Mucosa of rectum (tissue), 2 donors: ENCODE data around the gene PPP3CA.

Experiments
- H3K27ac ChIP-seq, 2 donors: one replicate each; pipeline ENCODE4 v1.7.0; 2013; ENCODE audit warnings: inconsistent platforms in 2 of 2, low read depth in 2 of 2, low read length in 2 of 2
- H3K27me3 ChIP-seq, 2 donors: one replicate each; pipeline ENCODE4 v1.7.0; 2013; ENCODE audit warnings: low read length in 2 of 2; ENCODE audit not compliant: control insufficient read depth in 2 of 2, insufficient read depth in 2 of 2
- H3K36me3 ChIP-seq, 2 donors: one replicate each; pipeline ENCODE4 v1.7.0; 2013; ENCODE audit warnings: low read length in 2 of 2; ENCODE audit not compliant: control insufficient read depth in 2 of 2, insufficient read depth in 2 of 2
- H3K4me1 ChIP-seq, 2 donors: one replicate each; pipeline ENCODE4 v1.7.0; 2013; ENCODE audit warnings: low read length in 2 of 2, mild to moderate bottlenecking in 1 of 2; ENCODE audit not compliant: control insufficient read depth in 2 of 2, insufficient read depth in 2 of 2
- H3K4me3 ChIP-seq, 2 donors: one replicate each; pipeline ENCODE4 v1.7.0; 2013; ENCODE audit warnings: low read length in 2 of 2
- H3K9ac ChIP-seq, 2 donors: one replicate each; pipeline ENCODE4 v1.7.0; 2013; ENCODE audit warnings: low read length in 2 of 2, low read depth in 1 of 2, mild to moderate bottlenecking in 1 of 2
- H3K9me3 ChIP-seq, 2 donors: one replicate each; pipeline ENCODE4 v1.7.0; 2013; ENCODE audit warnings: low read length in 2 of 2; ENCODE audit not compliant: control insufficient read depth in 2 of 2
- donor health status: healthy.
- donor health status: Normal muscosa, but diverticular disease.

The PPP3CA gene

DNA sequence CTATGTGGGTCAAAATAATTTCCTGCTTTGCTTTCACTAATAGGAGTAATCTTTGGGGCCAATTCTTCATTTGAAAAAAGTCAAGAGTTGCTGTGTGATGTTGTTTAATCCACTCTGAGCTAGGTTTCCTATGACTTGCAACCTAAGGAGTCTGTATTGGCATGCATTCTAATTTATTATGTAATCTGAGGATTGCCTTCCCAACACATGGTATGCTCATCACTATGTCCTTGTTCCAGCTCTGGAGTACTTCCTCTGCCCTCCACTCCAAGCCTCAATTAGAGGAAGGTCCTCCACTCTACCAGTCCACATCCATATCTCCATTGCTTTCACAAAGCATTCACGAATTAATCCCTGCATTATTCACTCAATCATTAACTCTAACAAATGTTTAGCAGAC is 56.1 kb downstream of the PPP3CA start:
- H3K4me1 ChIP-seq, result peaks cover 3 to 4% of the 10 kb centered on the region in 2 donors
- H3K36me3 ChIP-seq, result no peaks in the 10 kb centered on the region
- no peak overlapping the region for H3K4me3 ChIP-seq
- no peak overlapping the region for H3K9ac ChIP-seq
- H3K9me3 ChIP-seq, result no peaks in the 10 kb centered on the region
- H3K27me3 ChIP-seq, result no peaks in the 10 kb centered on the region
- no peak overlapping the region for H3K27ac ChIP-seq

DNA sequence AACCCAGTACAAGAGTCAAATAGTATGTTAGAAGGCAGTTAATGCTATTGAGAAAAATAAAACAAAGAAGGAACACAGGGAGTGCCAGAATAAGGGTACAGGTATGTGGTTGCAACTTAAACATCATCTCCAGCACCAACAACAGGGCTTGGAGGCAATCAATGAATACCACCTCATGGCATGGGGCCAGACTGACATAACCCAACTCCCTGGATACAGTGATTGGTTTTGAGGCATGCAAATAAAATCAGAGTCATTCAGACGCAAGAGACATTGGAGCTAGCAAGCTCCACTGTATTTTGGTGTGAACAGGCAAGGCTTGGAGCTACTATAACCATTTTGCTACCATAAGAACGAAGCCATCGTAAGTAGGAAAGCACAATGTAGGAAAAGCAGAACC is 56.7 kb downstream of the PPP3CA start:
- Histone ChIP-seq H3K9ac (no peak overlapping the region), H3K27ac (no peak overlapping the region), H3K4me3 (no peak overlapping the region), H3K4me1 (peaks cover 3 to 4% of the 10 kb centered on the region in 2 donors), H3K27me3 (no peaks in the 10 kb centered on the region), H3K36me3 (no peaks in the 10 kb centered on the region), H3K9me3 (no peaks in the 10 kb centered on the region)

DNA sequence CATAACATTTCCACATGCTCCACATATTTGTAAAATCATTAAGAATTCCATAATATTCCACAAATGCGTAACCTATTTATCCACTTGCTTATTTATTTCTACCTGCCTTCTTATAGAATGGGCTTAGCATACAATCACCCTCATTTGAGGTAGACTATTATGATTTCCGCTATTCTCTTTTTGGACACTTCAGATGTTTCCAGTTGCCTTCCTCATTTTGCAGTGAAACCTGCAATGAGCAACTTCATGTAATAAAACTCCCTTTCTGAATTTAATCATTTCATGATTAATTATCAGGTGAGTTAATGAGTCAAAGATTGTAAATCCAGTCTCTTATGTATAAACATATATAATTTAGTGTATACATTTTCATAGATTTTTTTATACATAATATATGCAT is 58.0 kb downstream of the PPP3CA start:
- no peak overlapping the region for H3K27ac ChIP-seq
- H3K9me3 ChIP-seq, result no peaks in the 10 kb centered on the region
- H3K9ac ChIP-seq, result no peak overlapping the region
- H3K4me1 ChIP-seq, result peaks cover 3 to 4% of the 10 kb centered on the region in 2 donors
- no peak overlapping the region for H3K4me3 ChIP-seq
- H3K36me3 ChIP-seq, result no peaks in the 10 kb centered on the region
- no peaks in the 10 kb centered on the region for H3K27me3 ChIP-seq

DNA sequence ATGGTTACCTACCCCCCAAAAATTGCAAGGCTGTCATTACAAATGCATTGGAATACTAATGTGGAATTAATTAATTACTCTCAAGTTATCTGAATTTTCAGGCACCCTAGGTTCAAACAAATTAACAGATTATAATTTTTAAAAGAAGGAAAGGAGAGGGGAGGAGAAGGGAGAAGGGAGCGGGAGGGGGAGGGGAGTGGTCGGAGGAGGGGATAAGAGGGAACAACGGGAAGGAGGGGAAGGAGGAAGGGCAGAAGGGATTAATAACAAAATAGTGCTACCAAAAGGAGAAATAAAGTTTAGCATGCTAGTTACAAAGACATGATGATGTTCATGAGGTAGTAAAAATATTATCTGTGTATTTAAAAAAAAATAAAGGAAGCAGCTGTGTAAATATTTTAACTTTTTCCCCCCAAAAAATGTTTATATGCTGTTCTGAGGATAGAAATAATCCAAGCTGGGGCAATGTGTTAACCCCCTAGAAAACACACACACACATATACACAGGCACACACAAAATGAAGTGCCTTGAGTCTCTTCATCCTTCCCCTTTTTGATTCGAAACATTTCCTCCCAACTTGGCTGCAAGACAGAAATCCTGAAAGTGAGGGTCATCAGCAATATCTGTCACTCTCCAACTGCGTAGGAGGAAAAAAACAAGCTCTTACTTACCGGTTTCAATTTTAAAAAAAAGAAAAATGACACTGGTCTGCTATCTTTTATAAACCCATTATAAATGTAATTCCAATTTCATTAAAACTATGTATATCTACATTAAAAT is 58.8 kb downstream of the PPP3CA start:
- Histone ChIP-seq H3K4me3 (no peak overlapping the region), H3K4me1 (peaks cover under 1 to 3% of the 10 kb centered on the region in 2 donors), H3K9ac (no peak overlapping the region), H3K27ac (no peak overlapping the region), H3K36me3 (no peaks in the 10 kb centered on the region), H3K27me3 (no peaks in the 10 kb centered on the region), H3K9me3 (no peaks in the 10 kb centered on the region)

DNA sequence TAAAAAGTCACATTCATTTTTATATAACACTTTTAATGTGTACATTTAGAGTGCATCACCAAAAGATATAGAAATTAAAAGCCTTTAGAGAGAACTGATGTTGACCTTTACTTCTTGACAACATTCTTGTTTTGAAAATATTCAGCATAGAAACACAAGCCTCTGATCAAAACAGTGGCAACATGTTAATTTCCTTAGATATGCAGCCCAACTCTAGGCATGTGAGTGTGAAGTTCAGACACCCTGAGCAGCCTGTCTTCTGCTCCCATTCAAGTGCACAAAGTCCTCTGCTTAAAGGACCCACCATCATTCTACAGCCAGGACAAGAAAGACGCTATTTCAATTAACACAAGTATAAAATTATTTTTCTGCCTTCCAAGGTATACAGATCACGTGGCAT is 60.0 kb downstream of the PPP3CA start:
- Histone ChIP-seq H3K27ac (no peak overlapping the region), H3K9me3 (no peaks in the 10 kb centered on the region), H3K36me3 (no peaks in the 10 kb centered on the region), H3K9ac (no peak overlapping the region), H3K4me3 (no peak overlapping the region), H3K27me3 (no peaks in the 10 kb centered on the region), H3K4me1 (peaks cover 0 to 3% of the 10 kb centered on the region in 2 donors)

DNA sequence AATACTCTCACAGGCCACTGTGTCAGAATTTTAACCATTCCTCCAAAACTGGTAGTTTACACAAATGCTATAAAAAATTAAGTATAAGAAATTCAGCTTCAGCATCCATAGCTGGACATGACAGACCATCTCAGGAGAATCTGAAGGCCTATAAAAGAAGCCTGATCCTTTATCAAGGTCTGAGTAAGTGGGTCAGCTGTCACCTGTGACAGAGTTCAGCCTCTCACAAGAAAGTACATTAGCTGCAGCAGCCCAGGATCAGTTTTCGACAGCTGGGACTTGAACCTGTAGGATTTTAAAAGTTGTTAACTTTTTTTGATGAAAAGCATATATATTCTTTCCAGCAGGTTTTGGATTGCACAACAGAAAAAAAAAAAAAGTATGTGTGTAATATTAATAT is 60.7 kb downstream of the PPP3CA start:
- H3K27me3 ChIP-seq, result no peaks in the 10 kb centered on the region
- H3K9me3 ChIP-seq, result no peaks in the 10 kb centered on the region
- H3K27ac ChIP-seq, result no peak overlapping the region
- peaks cover 0 to 3% of the 10 kb centered on the region in 2 donors for H3K4me1 ChIP-seq
- no peak overlapping the region for H3K4me3 ChIP-seq
- no peak overlapping the region for H3K9ac ChIP-seq
- H3K36me3 ChIP-seq, result no peaks in the 10 kb centered on the region

DNA sequence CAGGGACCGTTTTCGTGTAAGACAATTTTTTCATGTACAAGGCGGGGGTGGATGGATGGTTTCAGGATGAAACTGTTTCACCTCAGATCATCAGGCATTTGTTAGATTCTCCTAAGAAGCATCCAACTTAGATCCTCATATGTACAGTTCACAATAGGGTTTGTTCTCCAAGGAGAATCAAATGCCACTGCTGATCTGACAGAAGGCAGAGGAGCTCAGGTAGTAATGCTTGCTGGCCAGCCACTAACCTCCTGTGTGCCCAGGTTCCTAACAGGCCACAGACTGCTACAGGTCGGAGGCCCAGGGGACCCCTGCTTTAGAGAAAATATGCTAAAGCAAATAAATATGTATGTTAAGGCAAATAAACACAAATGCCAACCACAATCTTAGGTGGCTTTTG is 61.3 kb downstream of the PPP3CA start:
- Histone ChIP-seq H3K4me3 (no peak overlapping the region), H3K9me3 (no peaks in the 10 kb centered on the region), H3K9ac (no peak overlapping the region), H3K36me3 (no peaks in the 10 kb centered on the region), H3K4me1 (peaks cover 0 to 3% of the 10 kb centered on the region in 2 donors), H3K27ac (no peak overlapping the region), H3K27me3 (no peaks in the 10 kb centered on the region)

DNA sequence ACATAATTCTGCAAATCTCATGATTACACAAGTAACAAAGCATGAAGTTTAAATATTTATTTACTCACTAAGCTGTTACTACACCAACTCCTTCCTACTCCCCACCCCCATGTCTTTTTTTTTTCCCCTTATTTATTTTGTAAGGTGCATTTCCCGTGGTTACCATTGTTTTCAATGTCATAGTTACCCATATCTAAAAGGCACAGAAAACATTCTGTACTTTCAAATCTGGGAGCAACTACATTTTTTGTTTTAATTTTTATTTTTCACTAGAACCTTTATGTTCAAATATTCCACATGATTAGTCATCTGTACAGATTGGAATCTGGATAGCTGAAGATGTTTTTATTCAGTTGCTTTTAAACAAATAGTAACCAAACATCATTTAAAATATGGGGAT is 62.8 kb downstream of the PPP3CA start:
- H3K27me3 ChIP-seq, result no peaks in the 10 kb centered on the region
- H3K4me3 ChIP-seq, result no peak overlapping the region
- H3K36me3 ChIP-seq, result no peaks in the 10 kb centered on the region
- H3K9me3 ChIP-seq, result no peaks in the 10 kb centered on the region
- no peak overlapping the region for H3K9ac ChIP-seq
- peaks cover 0 to 3% of the 10 kb centered on the region in 2 donors for H3K4me1 ChIP-seq
- H3K27ac ChIP-seq, result no peak overlapping the region

DNA sequence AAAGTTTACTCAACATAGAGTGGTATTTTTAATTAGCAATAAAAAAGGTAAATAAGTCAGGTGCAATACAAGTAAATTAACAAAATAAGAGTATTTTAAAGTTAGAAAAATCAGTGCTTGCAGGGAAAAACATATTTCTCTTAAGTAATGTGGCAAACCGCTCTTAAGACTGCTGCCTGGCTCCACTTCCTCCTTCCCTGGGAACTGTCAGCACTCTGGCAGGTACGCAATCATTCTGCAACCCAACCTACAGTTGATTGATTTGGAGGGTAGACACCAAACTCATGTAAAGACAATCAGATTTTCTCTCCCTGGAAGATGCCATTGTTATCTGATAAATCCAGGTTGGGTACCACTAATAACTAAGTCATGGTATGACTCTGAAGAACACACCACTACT is 63.9 kb downstream of the PPP3CA start:
- Histone ChIP-seq H3K9me3 (no peaks in the 10 kb centered on the region), H3K4me1 (peaks cover 0 to 3% of the 10 kb centered on the region in 2 donors), H3K9ac (no peak overlapping the region), H3K27me3 (no peaks in the 10 kb centered on the region), H3K27ac (no peak overlapping the region), H3K4me3 (no peak overlapping the region), H3K36me3 (no peaks in the 10 kb centered on the region)

DNA sequence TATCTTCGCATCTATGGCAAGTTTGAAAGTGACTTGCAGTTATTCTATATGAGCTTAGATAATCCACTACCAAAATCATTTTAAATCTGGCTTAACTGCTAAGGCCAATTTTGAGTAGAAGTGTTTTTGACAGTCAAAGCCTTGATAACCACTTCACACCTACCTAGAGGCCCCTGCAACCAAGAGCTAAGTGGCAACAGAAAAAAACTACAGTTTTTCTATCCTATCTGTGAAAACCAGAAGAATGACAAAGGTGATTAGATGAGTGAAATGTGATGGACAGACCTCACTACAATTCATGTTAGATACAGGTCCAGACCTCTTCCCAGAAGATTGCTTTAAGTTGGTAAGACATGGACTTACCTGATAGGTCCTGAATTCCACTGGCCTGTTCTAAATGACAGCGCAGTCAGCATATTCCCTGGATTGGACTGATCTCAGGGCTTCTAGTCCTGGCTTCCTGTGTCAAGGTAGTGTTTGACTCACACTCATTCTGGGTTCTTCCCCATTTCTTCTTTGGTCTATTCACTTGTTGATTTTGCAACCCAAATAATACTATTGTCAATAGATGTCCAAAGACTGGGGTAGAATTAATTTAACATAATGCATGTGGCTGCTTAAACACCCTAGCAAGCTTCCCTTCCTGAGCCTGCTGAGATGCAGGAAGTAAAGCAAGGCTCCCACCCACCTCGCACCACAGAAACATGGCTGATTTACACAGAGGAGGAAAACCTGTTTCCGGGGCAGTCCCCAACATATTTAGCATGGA is 65.1 kb downstream of the PPP3CA start:
- H3K27ac ChIP-seq, result no peak overlapping the region
- no peaks in the 10 kb centered on the region for H3K27me3 ChIP-seq
- no peaks in the 10 kb centered on the region for H3K4me1 ChIP-seq
- H3K9ac ChIP-seq, result no peak overlapping the region
- H3K4me3 ChIP-seq, result no peak overlapping the region
- no peaks in the 10 kb centered on the region for H3K36me3 ChIP-seq
- H3K9me3 ChIP-seq, result no peaks in the 10 kb centered on the region
